GM18507 (cell line): Measurements from ENCODE around the gene PC.
A peak's percentile ranks its signal among the peaks of the same experiment; 100 is the strongest.
"Not testable (repeated sequence)": the region's sequence is repeated elsewhere in the genome, so short reads cannot be mapped to it uniquely, and the experiment has no call there.

Source experiments
- DNase-seq: peaks from one replicate; pipeline ENCODE4 v3.0.0; 2011; ENCODE audit warnings: low read depth; ENCODE audit not compliant: insufficient read length; ENCODE audit errors: extremely low spot score
- FAIRE-seq: peaks from 2 replicates; lab custom pipeline; 2011; peaks lifted over from hg19 to GRCh38; lab: Jason Lieb, UNC

Gene PC

GRCh38 chr11:66834539-66834845 is 123.7 kb downstream of the PC start:
- no peak for FAIRE-seq

GRCh38 chr11:66824573-66824972 is 133.6 kb downstream of the PC start:
- not testable (repeated sequence) for DNase-seq, FAIRE-seq

More at GRCh38 chr11:66834539-66834845, 123.7 kb downstream of the PC start:
- no peak for DNase-seq

GRCh38 chr11:66823700-66824099 is 134.5 kb downstream of the PC start:
- no peak for DNase-seq

GRCh38 chr11:66820901-66821300 is 137.3 kb downstream of the PC start:
- FAIRE-seq (no peak), DNase-seq (no peak)

More at GRCh38 chr11:66823700-66824099, 134.5 kb downstream of the PC start:
- no peak for FAIRE-seq

GRCh38 chr11:66820381-66820780 is 137.8 kb downstream of the PC start:
- no peak for DNase-seq
- no peak for FAIRE-seq

- FAIRE-seq (no peak), DNase-seq (no peak)
These were observed 139.8 kb downstream of the PC start for GRCh38 chr11:66818231-66818955.

- DNase-seq (no peak), FAIRE-seq (no peak)
These were observed 142.5 kb downstream of the PC start for GRCh38 chr11:66815646-66816045.

GRCh38 chr11:66814678-66815077 is 143.5 kb downstream of the PC start:
- FAIRE-seq (no peak), DNase-seq (no peak)

GRCh38 chr11:66810576-66811185 is 147.5 kb downstream of the PC start:
- DNase-seq (no peak), FAIRE-seq (no peak)

- FAIRE-seq (no peak), DNase-seq (no peak)
These were observed 148.6 kb downstream of the PC start for GRCh38 chr11:66809592-66809991.

- FAIRE-seq (peak; percentile 89), DNase-seq (peak; percentile 2)
These were observed 157.3 kb downstream of the PC start for GRCh38 chr11:66800720-66801428.

GRCh38 chr11:66799815-66800214 is 158.4 kb downstream of the PC start:
- peak; percentile 54 for FAIRE-seq
- not testable (repeated sequence) for DNase-seq
